ENCODE measurements around the gene RASGRF1. TPM values are rescaled to one million over a fixed set of nuclear protein-coding genes. Genes with fewer than 3 reads are reported as not detected.

Gene RASGRF1
- polyA plus RNA-seq, 1 donor (not counting 4 experiments of a cell fraction or from before 2014, with no cell fraction given), result 0.08 TPM

- H3K27ac ChIP-seq (ENCODE audit: control insufficient read depth, insufficient read depth, low read length), result no peak overlapping the region
- peaks cover 64% of the 10 kb centered on the region for H3K27me3 ChIP-seq (ENCODE audit: control insufficient read depth, extremely low read depth, insufficient read depth, low read length)
- DNase-seq (ENCODE audit: low read depth, low spot score) (no peak), FAIRE-seq (no peak)
- no peak overlapping the region for H2AFZ ChIP-seq (ENCODE audit: control insufficient read depth, low read length)
- no peaks in the 10 kb centered on the region for H4K20me1 ChIP-seq (ENCODE audit: control insufficient read depth, extremely low read depth, insufficient read depth, low read length)
- H3K36me3 ChIP-seq (ENCODE audit: control insufficient read depth in 2 of 2, extremely low read depth in 1 of 2, insufficient read depth in 2 of 2, low read length in 2 of 2), result no peaks in the 10 kb centered on the region
- no peak for TF ChIP-seq EZH2 (IDR thresholded peaks at IDR 0.05; ENCODE audit: low read length)
- TF ChIP-seq CTCF (optimal IDR thresholded peaks at IDR 0.05 in 1 of 3, IDR thresholded peaks at IDR 0.05 in 1 of 3, conservative IDR thresholded peaks at IDR 0.05 in 1 of 3; ENCODE audit: extremely low read depth in 1 of 3, insufficient read depth in 2 of 3, low read length in 3 of 3), result no peak
- dilution Hi-C loops (cut with MboI; ENCODE audit: extremely low pct_ligation_motif_present, low sequenced_read_pairs), result no loop called here
- H3K4me2 ChIP-seq (ENCODE audit: control insufficient read depth, extremely low read depth, insufficient read depth, low read depth, low read length), result no peak overlapping the region
- no peaks in the 10 kb centered on the region for H3K9me3 ChIP-seq (ENCODE audit: control insufficient read depth, low read depth, low read length)
- H3K4me1 ChIP-seq (ENCODE audit: control insufficient read depth, extremely low read depth, insufficient read depth, low read length), result no peaks in the 10 kb centered on the region
- no peaks in the 10 kb centered on the region for H3K9me1 ChIP-seq (ENCODE audit: control insufficient read depth, extremely low read depth, insufficient read depth, low read length)
- H3K4me3 ChIP-seq (ENCODE audit: control insufficient read depth in 2 of 3, extremely low read depth in 1 of 3, insufficient read depth in 2 of 3, low read depth in 1 of 3, low read length in 3 of 3), result no peak overlapping the region
- H3K79me2 ChIP-seq (ENCODE audit: control insufficient read depth, insufficient read depth, low read length), result no peaks in the 10 kb centered on the region
- no peak overlapping the region for H3K9ac ChIP-seq (ENCODE audit: control insufficient read depth, extremely low read depth, insufficient read depth, low read length)
These were observed 1.2 kb downstream of the RASGRF1 start for GRCh38 chr15:79089331-79089889.

- no peak for FAIRE-seq
- Histone ChIP-seq H3K27me3 (ENCODE audit: control insufficient read depth, extremely low read depth, insufficient read depth, low read length) (peaks cover 63% of the 10 kb centered on the region), H3K36me3 (ENCODE audit: control insufficient read depth in 2 of 2, extremely low read depth in 1 of 2, insufficient read depth in 2 of 2, low read length in 2 of 2) (no peaks in the 10 kb centered on the region), H4K20me1 (ENCODE audit: control insufficient read depth, extremely low read depth, insufficient read depth, low read length) (no peaks in the 10 kb centered on the region), H3K9me3 (ENCODE audit: control insufficient read depth, low read depth, low read length) (no peaks in the 10 kb centered on the region), H3K79me2 (ENCODE audit: control insufficient read depth, insufficient read depth, low read length) (no peaks in the 10 kb centered on the region), H2AFZ (ENCODE audit: control insufficient read depth, low read length) (no peak overlapping the region), H3K27ac (ENCODE audit: control insufficient read depth, insufficient read depth, low read length) (no peak overlapping the region), H3K9ac (ENCODE audit: control insufficient read depth, extremely low read depth, insufficient read depth, low read length) (no peak overlapping the region), H3K4me2 (ENCODE audit: control insufficient read depth, extremely low read depth, insufficient read depth, low read depth, low read length) (no peak overlapping the region), H3K4me1 (ENCODE audit: control insufficient read depth, extremely low read depth, insufficient read depth, low read length) (no peaks in the 10 kb centered on the region), H3K4me3 (ENCODE audit: control insufficient read depth in 2 of 3, extremely low read depth in 1 of 3, insufficient read depth in 2 of 3, low read depth in 1 of 3, low read length in 3 of 3) (no peak overlapping the region), H3K9me1 (ENCODE audit: control insufficient read depth, extremely low read depth, insufficient read depth, low read length) (no peaks in the 10 kb centered on the region)
- dilution Hi-C loops (cut with MboI; ENCODE audit: extremely low pct_ligation_motif_present, low sequenced_read_pairs), result no loop called here
- no peak for DNase-seq (ENCODE audit: low read depth, low spot score)
- no peak for TF ChIP-seq EZH2 (IDR thresholded peaks at IDR 0.05; ENCODE audit: low read length)
- TF ChIP-seq CTCF (optimal IDR thresholded peaks at IDR 0.05 in 1 of 3, IDR thresholded peaks at IDR 0.05 in 1 of 3, conservative IDR thresholded peaks at IDR 0.05 in 1 of 3; ENCODE audit: extremely low read depth in 1 of 3, insufficient read depth in 2 of 3, low read length in 3 of 3), result no peak
These were observed 2.0 kb downstream of the RASGRF1 start for GRCh38 chr15:79088426-79089205.
